Mesendoderm (in vitro differentiated cells): Measurements from ENCODE around the gene SGCG.

Source experiments
- DNase-seq: peaks from one replicate; pipeline ENCODE4 v3.0.0; 2013
- H2AK5ac ChIP-seq: 2 replicates; pipeline ENCODE4 v1.6.1; 2013; ENCODE audit warnings: low read length, inconsistent platforms
- H2BK120ac ChIP-seq: 2 replicates; pipeline ENCODE4 v1.6.1; 2013; ENCODE audit warnings: low read depth, mild to moderate bottlenecking, low read length, moderate library complexity, mixed read lengths
- H2BK15ac ChIP-seq: replicated peaks from 2 replicates; pipeline ENCODE4 v1.6.1; 2013; ENCODE audit warnings: low read depth, mild to moderate bottlenecking, moderate library complexity
- H2BK5ac ChIP-seq: 2 replicates; pipeline ENCODE4 v1.6.1; 2013; ENCODE audit warnings: low read length, inconsistent platforms
- H3K18ac ChIP-seq: 2 replicates; pipeline ENCODE4 v1.6.1; 2013; ENCODE audit warnings: mild to moderate bottlenecking, low read length, mixed read lengths
- H3K23ac ChIP-seq: one replicate; pipeline ENCODE4 v1.6.1; 2013; ENCODE audit warnings: low read length
- H3K27ac ChIP-seq: 2 replicates; pipeline ENCODE4 v1.5.1; 2013; ENCODE audit warnings: low read depth, mild to moderate bottlenecking, inconsistent platforms, low read length, moderate library complexity
- H3K27me3 ChIP-seq: 2 replicates; pipeline ENCODE4 v1.6.1; 2013; ENCODE audit warnings: low read length, control low read depth, mild to moderate bottlenecking, inconsistent platforms; ENCODE audit not compliant: insufficient read depth, poor library complexity
- H3K36me3 ChIP-seq: 2 replicates; pipeline ENCODE4 v1.6.1; 2013; ENCODE audit warnings: low read length, inconsistent platforms; ENCODE audit not compliant: control insufficient read depth, insufficient read depth
- H3K4ac ChIP-seq: one replicate; pipeline ENCODE4 v1.6.1; 2013; ENCODE audit warnings: low read depth, mild to moderate bottlenecking, low read length, moderate library complexity
- H3K4me1 ChIP-seq: 2 replicates; pipeline ENCODE4 v1.6.1; 2013; ENCODE audit warnings: low read depth, low read length, inconsistent platforms; ENCODE audit not compliant: control insufficient read depth
- H3K4me2 ChIP-seq: 2 replicates; pipeline ENCODE4 v1.6.1; 2013; ENCODE audit warnings: low read length
- H3K4me3 ChIP-seq: 2 replicates; pipeline ENCODE4 v1.5.1; 2013; ENCODE audit warnings: mild to moderate bottlenecking, low read length
- H3K56ac ChIP-seq: one replicate; pipeline ENCODE4 v1.6.1; 2013; ENCODE audit warnings: low read length
- H3K79me1 ChIP-seq: 2 replicates; pipeline ENCODE4 v1.6.1; 2013; ENCODE audit warnings: low read length, inconsistent platforms
- H3K79me2 ChIP-seq: 2 replicates; pipeline ENCODE4 v1.6.1; 2013; ENCODE audit warnings: mild to moderate bottlenecking, low read length; ENCODE audit not compliant: control insufficient read depth, insufficient read depth
- H3K9ac ChIP-seq: 2 replicates; pipeline ENCODE4 v1.6.1; 2013; ENCODE audit warnings: low read length, inconsistent platforms
- H4K5ac ChIP-seq: one replicate; pipeline ENCODE4 v1.6.1; 2013; ENCODE audit warnings: low read length
- H4K8ac ChIP-seq: one replicate; pipeline ENCODE4 v1.6.1; 2013; ENCODE audit warnings: low read depth, mild to moderate bottlenecking, control low read depth, low read length, moderate library complexity
- WGBS: extraction: QIAGEN DNeasy Blood & Tissue Kit; methylation state at CpG from one replicate; pipeline ENCODE4 v1.1.7; 2013; ENCODE audit warnings: low lambda C conversion rate, missing lambda C conversion rate; ENCODE audit not compliant: insufficient coverage; ENCODE audit errors: extremely low coverage; 5-methylcytosine and 5-hydroxymethylcytosine counted together

The SGCG gene

DNA sequence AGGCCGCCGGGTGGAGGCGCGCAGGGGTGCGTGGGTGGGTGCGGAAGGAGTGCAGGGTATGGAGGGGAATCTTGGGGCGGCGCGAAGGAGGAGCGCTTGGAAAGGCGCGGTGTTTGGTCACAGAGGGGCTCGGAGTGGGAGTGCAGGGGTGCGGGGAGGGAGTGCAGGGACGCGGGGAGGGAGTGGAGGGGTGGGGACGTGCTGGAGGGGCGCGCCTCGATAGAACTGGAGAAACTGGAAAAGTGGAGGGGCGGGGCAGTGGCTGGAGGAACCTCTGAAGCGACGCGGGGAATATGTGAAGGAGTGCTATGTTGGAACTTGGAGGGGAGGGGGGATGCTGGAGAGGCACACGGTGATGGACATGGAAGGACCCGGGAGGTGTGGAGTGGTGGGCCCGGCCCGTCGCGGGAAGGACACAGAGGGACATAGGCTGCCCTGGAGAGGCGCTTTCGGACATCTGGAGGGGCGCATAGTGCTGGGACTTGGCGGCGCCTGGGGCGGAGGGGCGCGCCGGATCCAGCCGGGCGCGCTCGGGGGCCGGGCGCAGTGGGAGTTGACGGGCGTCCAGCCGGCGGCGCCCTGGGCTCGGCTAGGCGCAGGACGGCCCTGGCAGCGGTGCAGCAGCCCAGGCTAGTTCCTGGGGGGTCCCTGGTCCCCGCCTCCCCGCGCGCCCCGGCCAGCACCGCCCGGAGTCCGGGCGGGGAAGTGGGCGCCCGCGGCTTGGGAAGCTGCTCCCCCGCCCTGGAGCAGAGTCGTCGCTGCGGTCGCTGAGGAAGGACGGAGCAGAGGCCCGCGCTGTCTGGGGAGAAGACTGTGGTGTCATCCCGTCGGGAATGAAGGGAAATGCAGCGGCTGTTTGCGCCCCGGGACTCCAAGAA is 20.8 kb upstream of the SGCG start:
- H2BK15ac ChIP-seq: no peak overlapping the region
- no peak overlapping the region for H3K23ac ChIP-seq
- no peak overlapping the region for H4K8ac ChIP-seq
- no peaks in the 10 kb centered on the region for H3K79me2 ChIP-seq
- H3K79me1 ChIP-seq: no peaks in the 10 kb centered on the region
- H3K4ac ChIP-seq: no peak overlapping the region
- no peak overlapping the region for H2AK5ac ChIP-seq
- H3K4me3 ChIP-seq: peak overlapping the region; percentile 60
- H3K56ac ChIP-seq: peak overlapping the region; percentile 89
- DNase-seq: peak; percentile 82
- peak overlapping the region; percentile 49 for H3K27ac ChIP-seq
- H3K9ac ChIP-seq: peak overlapping the region; percentile 83
- H3K36me3 ChIP-seq: no peaks in the 10 kb centered on the region
- no peak overlapping the region for H2BK120ac ChIP-seq
- no peak overlapping the region for H4K5ac ChIP-seq
- H3K27me3 ChIP-seq: no peaks in the 10 kb centered on the region
- H2BK5ac ChIP-seq: peak overlapping the region; percentile 22
- WGBS: no CpG with 5 or more reads among the region's 79 CpGs
- H3K18ac ChIP-seq: peak overlapping the region; percentile 42
- H3K4me1 ChIP-seq: no peaks in the 10 kb centered on the region
- peak overlapping the region; percentile 85 for H3K4me2 ChIP-seq

DNA sequence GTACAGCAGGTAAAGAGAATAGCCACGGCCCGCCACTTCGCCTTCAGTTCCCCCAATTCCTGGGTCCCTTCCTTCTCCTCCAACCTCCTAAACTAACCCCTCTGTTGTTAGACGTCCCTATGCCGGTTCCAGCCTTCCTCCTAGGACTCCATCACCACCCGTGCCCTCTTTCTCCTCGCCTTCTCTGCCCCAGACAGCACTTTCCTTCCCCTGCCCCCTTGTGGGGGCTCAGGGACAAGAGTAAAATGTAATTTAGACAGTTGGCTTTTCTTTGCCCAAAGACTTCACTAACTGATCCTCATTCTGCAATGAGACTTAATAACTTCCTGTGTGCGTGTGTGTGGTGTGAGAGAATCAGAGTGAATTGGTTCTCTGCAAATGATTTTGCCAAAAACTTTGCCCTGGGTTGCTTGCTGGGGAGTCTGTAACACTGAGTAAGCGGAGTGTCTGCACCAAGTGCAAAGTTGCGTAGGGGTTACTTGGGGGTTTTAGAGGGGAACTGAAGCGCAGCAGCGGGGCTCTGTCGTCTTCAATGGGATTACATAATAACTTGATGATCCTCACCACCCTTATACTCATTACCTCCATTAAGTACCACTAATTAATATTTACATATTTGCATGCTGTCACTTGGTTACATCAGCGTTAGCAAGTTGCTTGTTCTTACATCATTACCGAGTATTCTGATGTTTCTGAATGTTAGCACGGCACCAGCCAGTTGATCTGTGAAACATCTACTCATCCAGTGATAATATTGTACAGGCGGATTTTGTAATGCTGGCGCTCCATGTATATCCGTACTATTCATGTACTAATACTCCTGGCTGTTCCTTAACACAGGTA is 19.9 kb upstream of the SGCG start:
- no peaks in the 10 kb centered on the region for H3K36me3 ChIP-seq
- H3K27me3 ChIP-seq: no peaks in the 10 kb centered on the region
- H3K4me2 ChIP-seq: peak overlapping the region; percentile 77
- no peak overlapping the region for H2BK120ac ChIP-seq
- H3K9ac ChIP-seq: peak overlapping the region; percentile 83
- H3K79me1 ChIP-seq: no peaks in the 10 kb centered on the region
- no peak overlapping the region for H4K5ac ChIP-seq
- peak overlapping the region; percentile 60 for H3K4me3 ChIP-seq
- H3K4ac ChIP-seq: no peak overlapping the region
- no peak overlapping the region for H3K23ac ChIP-seq
- WGBS: no CpG with 5 or more reads among the region's 19 CpGs
- H3K18ac ChIP-seq: peak overlapping the region; percentile 42
- no peak overlapping the region for H4K8ac ChIP-seq
- H3K4me1 ChIP-seq: no peaks in the 10 kb centered on the region
- H2BK5ac ChIP-seq: no peak overlapping the region
- H2BK15ac ChIP-seq: no peak overlapping the region
- peak overlapping the region; percentile 49 for H3K27ac ChIP-seq
- H3K79me2 ChIP-seq: no peaks in the 10 kb centered on the region
- peak; percentile 78 for DNase-seq
- no peak overlapping the region for H2AK5ac ChIP-seq
- peak overlapping the region; percentile 89 for H3K56ac ChIP-seq

DNA sequence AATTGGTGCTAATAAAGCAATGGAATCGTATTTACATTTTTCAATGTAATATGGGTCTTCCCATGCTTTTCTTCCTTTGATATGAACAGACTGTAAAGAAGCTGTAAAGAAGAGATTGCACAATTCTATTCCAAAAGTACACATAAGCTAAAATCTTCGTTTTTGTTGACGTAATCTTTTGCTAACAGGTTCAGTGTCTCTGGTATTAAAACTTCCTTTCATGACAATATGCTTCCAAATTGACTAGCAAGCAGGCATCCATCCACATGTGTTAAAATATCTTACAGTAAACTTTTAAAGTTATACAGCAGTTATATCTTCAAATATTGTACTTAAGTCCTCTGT is 19.3 kb upstream of the SGCG start:
- Histone ChIP-seq H3K9ac (peak overlapping the region; percentile 83), H4K5ac (no peak overlapping the region), H3K4ac (no peak overlapping the region), H3K27ac (no peak overlapping the region), H4K8ac (no peak overlapping the region), H3K56ac (peak overlapping the region; percentile 89), H3K4me1 (no peaks in the 10 kb centered on the region), H3K79me1 (no peaks in the 10 kb centered on the region), H3K4me3 (no peak overlapping the region), H2BK5ac (no peak overlapping the region), H2BK15ac (no peak overlapping the region), H3K4me2 (no peak overlapping the region), H3K23ac (no peak overlapping the region), H3K18ac (no peak overlapping the region), H3K79me2 (no peaks in the 10 kb centered on the region), H3K27me3 (no peaks in the 10 kb centered on the region), H2BK120ac (no peak overlapping the region), H2AK5ac (no peak overlapping the region), H3K36me3 (no peaks in the 10 kb centered on the region)
- DNase-seq: no peak
- no CpG with 5 or more reads among the region's 3 CpGs for WGBS

DNA sequence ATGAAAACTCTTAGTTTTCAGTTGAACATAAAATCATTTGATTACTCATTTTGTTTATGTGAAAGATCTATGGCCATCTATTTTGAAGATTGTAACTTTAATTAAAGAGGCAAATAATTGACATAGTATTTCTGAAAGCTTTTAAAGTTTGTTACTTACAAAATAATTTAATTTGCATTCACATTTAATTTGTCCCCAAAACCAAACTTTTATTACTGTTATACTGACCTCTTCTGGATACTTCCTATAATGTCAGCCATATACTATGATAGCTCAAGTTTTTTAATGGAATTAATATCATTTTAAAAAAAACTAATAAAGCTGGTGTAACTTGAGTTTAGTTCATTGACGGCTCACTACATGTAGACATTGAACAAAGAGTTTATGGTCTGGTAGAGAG is 4.9 kb upstream of the SGCG start:
- Histone ChIP-seq H3K4ac (no peak overlapping the region), H3K9ac (no peak overlapping the region), H4K8ac (no peak overlapping the region), H3K4me1 (peaks cover 2% of the 10 kb centered on the region), H2AK5ac (no peak overlapping the region), H3K79me1 (no peaks in the 10 kb centered on the region), H3K56ac (no peak overlapping the region), H3K36me3 (no peaks in the 10 kb centered on the region), H2BK15ac (no peak overlapping the region), H3K79me2 (no peaks in the 10 kb centered on the region), H3K23ac (no peak overlapping the region), H3K27ac (no peak overlapping the region), H3K4me3 (no peak overlapping the region), H3K18ac (no peak overlapping the region), H2BK120ac (no peak overlapping the region), H4K5ac (no peak overlapping the region), H3K27me3 (no peaks in the 10 kb centered on the region), H2BK5ac (no peak overlapping the region), H3K4me2 (no peak overlapping the region)
- no peak for DNase-seq
- no CpG with 5 or more reads among the region's 1 CpG for WGBS

DNA sequence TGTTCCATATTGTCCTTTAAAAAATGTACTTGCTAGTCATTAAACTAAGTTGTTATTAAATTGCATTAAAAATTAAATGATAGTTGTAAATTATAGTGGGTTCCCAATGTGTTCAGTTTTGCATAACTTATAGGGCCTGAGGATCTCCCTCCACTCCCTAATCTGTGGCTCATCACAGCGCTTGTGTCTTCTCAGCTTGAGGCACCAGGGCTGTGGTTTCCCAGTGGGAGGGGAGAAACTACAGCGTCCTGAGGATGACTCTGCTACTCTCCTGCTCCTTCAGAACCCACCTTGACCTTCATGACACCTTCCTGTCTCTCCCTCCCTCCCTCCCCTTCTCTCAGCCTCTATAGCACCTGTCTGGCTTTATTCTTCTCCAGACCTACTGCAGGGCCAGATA is 1.4 kb downstream of the SGCG start:
- H2BK15ac ChIP-seq: no peak overlapping the region
- no peak overlapping the region for H3K4me3 ChIP-seq
- H2AK5ac ChIP-seq: no peak overlapping the region
- H2BK5ac ChIP-seq: no peak overlapping the region
- H2BK120ac ChIP-seq: no peak overlapping the region
- H4K8ac ChIP-seq: no peak overlapping the region
- no peaks in the 10 kb centered on the region for H3K79me2 ChIP-seq
- no peak overlapping the region for H3K18ac ChIP-seq
- WGBS: no CpG with 5 or more reads among the region's 2 CpGs
- H3K79me1 ChIP-seq: no peaks in the 10 kb centered on the region
- no peak overlapping the region for H3K4ac ChIP-seq
- H3K27ac ChIP-seq: no peak overlapping the region
- H3K36me3 ChIP-seq: no peaks in the 10 kb centered on the region
- DNase-seq: no peak
- H3K9ac ChIP-seq: no peak overlapping the region
- H3K23ac ChIP-seq: no peak overlapping the region
- H3K56ac ChIP-seq: no peak overlapping the region
- H3K27me3 ChIP-seq: no peaks in the 10 kb centered on the region
- H3K4me2 ChIP-seq: no peak overlapping the region
- no peak overlapping the region for H4K5ac ChIP-seq
- no peaks in the 10 kb centered on the region for H3K4me1 ChIP-seq
